Activated B cell treated with CpG ODN at 0.5 μM for 24 hours (primary cell): ENCODE measurements around the gene KDM5B. TPM values are rescaled to one million over a fixed set of nuclear protein-coding genes. Genes with fewer than 3 reads are reported as not detected.

Experiments
- ATAC-seq: fragments of 200-7000 bp; cut with Tn5 transposase; one replicate; pipeline ENCODE4 v1.10.0; 2021; ENCODE audit warnings: low read depth, mild to moderate bottlenecking, moderate library complexity
- CTCF ChIA-PET: fragments of 350-600 bp; sonication (Branson Sonifier 250); formaldehyde crosslinking; loops from one replicate; lab custom pipeline; 2021; ENCODE audit warnings: antibody characterized with exemption; lab: Charles Lee
- POLR2A ChIA-PET: fragments of 350-600 bp; sonication (Branson Sonifier 250); formaldehyde crosslinking; loops from one replicate; lab custom pipeline; 2021; ENCODE audit warnings: antibody characterized with exemption; lab: Charles Lee
- DNase-seq: peaks from one replicate; pipeline ENCODE4 v3.0.0; 2022
- H3K27ac Mint-ChIP-seq: one replicate; pipeline ENCODE4 v1.8.0; 2020; ENCODE audit warnings: mixed read lengths
- H3K27me3 Mint-ChIP-seq: one replicate; pipeline ENCODE4 v1.8.0; 2021; ENCODE audit warnings: mixed read lengths
- H3K36me3 Mint-ChIP-seq: one replicate; pipeline ENCODE4 v1.8.0; 2021; ENCODE audit warnings: low read depth, mixed read lengths
- H3K4me1 Mint-ChIP-seq: one replicate; pipeline ENCODE4 v1.8.0; 2021; ENCODE audit warnings: mixed read lengths
- H3K4me3 Mint-ChIP-seq: one replicate; pipeline ENCODE4 v1.8.0; 2020; ENCODE audit warnings: mild to moderate bottlenecking, mixed read lengths
- H3K9me3 Mint-ChIP-seq: one replicate; pipeline ENCODE4 v1.8.0; 2020; ENCODE audit warnings: mixed read lengths
- CTCF ChIP-seq: fragments of 200-600 bp; IDR thresholded peaks from one replicate; pipeline ENCODE4 v1.8.0; 2022; ENCODE audit warnings: antibody characterized with exemption, mild to moderate bottlenecking
- intact Hi-C: fragments of 100-400 bp; cut with micrococcal nuclease; formaldehyde crosslinking; loops from one replicate; pipeline ENCODE4 v1.15.1; 2024
- total RNA-seq: library from RNA; stranded (reverse); gene quantifications from 2 replicates; pipeline ENCODE4 v1.2.3, GENCODE V29; 2022

Gene KDM5B
- total RNA-seq, 1 donor from 2014 or later: 43.5 TPM

GRCh38 chr1:202765721-202766120 is 42.5 kb downstream of the KDM5B start:
- H3K9me3 Mint-ChIP-seq: no peaks in the 10 kb centered on the region
- CTCF ChIA-PET: no interaction called here
- H3K4me3 Mint-ChIP-seq: no peak overlapping the region
- no peak for DNase-seq
- POLR2A ChIA-PET: no interaction called here
- H3K27ac Mint-ChIP-seq: no peak overlapping the region
- no peaks in the 10 kb centered on the region for H3K27me3 Mint-ChIP-seq
- no peaks in the 10 kb centered on the region for H3K4me1 Mint-ChIP-seq
- intact Hi-C loops: no loop called here
- TF ChIP-seq CTCF: no peak
- ATAC-seq: no peak
- peaks cover 65% of the 10 kb centered on the region for H3K36me3 Mint-ChIP-seq

DNA sequence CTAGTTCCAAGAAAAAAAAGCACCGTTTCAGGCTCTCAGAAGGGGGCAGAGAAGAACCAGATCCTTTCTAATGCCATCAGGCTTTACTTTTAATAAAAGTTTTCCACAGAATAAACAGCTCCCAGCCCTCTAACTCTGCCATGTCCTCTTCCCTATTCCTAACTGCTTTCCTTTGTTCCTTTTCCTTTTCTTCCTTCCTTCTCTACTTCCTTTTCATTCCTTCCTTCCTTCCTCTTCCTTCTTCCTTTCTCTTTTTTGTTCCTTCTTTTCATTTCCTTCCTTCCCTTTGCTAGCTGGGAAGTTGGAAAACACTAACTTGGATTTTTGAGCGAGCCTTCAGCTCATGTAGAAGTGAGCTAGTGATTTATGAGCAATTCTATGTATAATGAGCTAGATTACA is 46.2 kb downstream of the KDM5B start:
- no peaks in the 10 kb centered on the region for H3K9me3 Mint-ChIP-seq
- DNase-seq: no peak
- POLR2A ChIA-PET: no interaction called here
- H3K36me3 Mint-ChIP-seq: peaks cover 70% of the 10 kb centered on the region
- H3K4me3 Mint-ChIP-seq: no peak overlapping the region
- H3K4me1 Mint-ChIP-seq: no peaks in the 10 kb centered on the region
- no peak overlapping the region for H3K27ac Mint-ChIP-seq
- CTCF ChIA-PET: interaction anchor here (0.7 kb wide), 1 partner anchor 453 kb away, joined by 4 read pairs; no protein-coding TSS in a partner anchor
- no peak for TF ChIP-seq CTCF
- no peaks in the 10 kb centered on the region for H3K27me3 Mint-ChIP-seq
- ATAC-seq: no peak
- intact Hi-C loops: no loop called here

- no peak for TF ChIP-seq CTCF
- ATAC-seq (no peak), DNase-seq (no peak)
- Mint-ChIP-seq H3K36me3 (peaks cover 69% of the 10 kb centered on the region), H3K4me3 (no peak overlapping the region), H3K27ac (no peak overlapping the region), H3K9me3 (no peaks in the 10 kb centered on the region), H3K4me1 (no peaks in the 10 kb centered on the region), H3K27me3 (no peaks in the 10 kb centered on the region)
- intact Hi-C loops: no loop called here
- ChIA-PET POLR2A (no interaction called here), CTCF (interaction anchor here (1.0 kb wide), 1 partner anchor 12 kb away, joined by 3 read pairs; no protein-coding TSS in a partner anchor)
Observed at GRCh38 chr1:202760589-202760988, 47.6 kb downstream of the KDM5B start.

GRCh38 chr1:202756391-202756790 is 51.8 kb downstream of the KDM5B start:
- Mint-ChIP-seq H3K9me3 (no peaks in the 10 kb centered on the region), H3K27me3 (no peaks in the 10 kb centered on the region), H3K36me3 (peaks cover 76% of the 10 kb centered on the region), H3K4me3 (no peak overlapping the region), H3K4me1 (no peaks in the 10 kb centered on the region), H3K27ac (no peak overlapping the region)
- ATAC-seq (no peak), DNase-seq (no peak)
- POLR2A ChIA-PET: no interaction called here
- TF ChIP-seq CTCF: no peak
- intact Hi-C loops: no loop called here
- CTCF ChIA-PET: no interaction called here

GRCh38 chr1:202754293-202754692 is 53.9 kb downstream of the KDM5B start:
- Mint-ChIP-seq H3K9me3 (no peaks in the 10 kb centered on the region), H3K4me3 (no peak overlapping the region), H3K27me3 (no peaks in the 10 kb centered on the region), H3K4me1 (no peaks in the 10 kb centered on the region), H3K27ac (no peak overlapping the region), H3K36me3 (peaks cover 75% of the 10 kb centered on the region)
- intact Hi-C loops: loop anchor here (5.0 kb wide), 1 partner anchor 98 kb away; no protein-coding TSS in a partner anchor
- DNase-seq: no peak
- ChIA-PET CTCF (no interaction called here), POLR2A (no interaction called here)
- no peak for TF ChIP-seq CTCF
- no peak for ATAC-seq
